ENCODE measurements around the gene SERTAD2. TPM values are rescaled to one million over a fixed set of nuclear protein-coding genes. Genes with fewer than 3 reads are reported as not detected.
A peak's percentile ranks its signal among the peaks of the same experiment; 100 is the strongest.

SERTAD2 gene
- total RNA-seq, result 19.8 TPM

- peak; percentile 89 for DNase-seq (ENCODE audit: low spot score)
Observed at GRCh38 chr2:64653109-64654062, at the start of gene SERTAD2. TSS of gene SERTAD2 (minus strand) at chr2:64653913. CDS start at chr2:64636871, 17,042 bp downstream.

- no peak for DNase-seq (ENCODE audit: low spot score)
Observed at GRCh38 chr2:64700133-64700809, 46.6 kb upstream of the SERTAD2 start.

- DNase-seq (ENCODE audit: low spot score), result no peak
Observed at GRCh38 chr2:64699712-64700111, 46.0 kb upstream of the SERTAD2 start.

- no peak for DNase-seq (ENCODE audit: low spot score)
Observed at GRCh38 chr2:64698668-64699444, 45.1 kb upstream of the SERTAD2 start.

- no peak for DNase-seq (ENCODE audit: low spot score)
Observed at GRCh38 chr2:64698177-64698643, 44.5 kb upstream of the SERTAD2 start.

- DNase-seq (ENCODE audit: low spot score), result no peak
Observed at GRCh38 chr2:64697297-64698176, 43.8 kb upstream of the SERTAD2 start.

GRCh38 chr2:64696636-64697035 lies 42.9 kb upstream of the SERTAD2 start:
- no peak for DNase-seq (ENCODE audit: low spot score)

GRCh38 chr2:64695721-64696261 lies 42.1 kb upstream of the SERTAD2 start:
- DNase-seq (ENCODE audit: low spot score), result no peak

- no peak for DNase-seq (ENCODE audit: low spot score)
Observed at GRCh38 chr2:64692401-64692800, 38.7 kb upstream of the SERTAD2 start.

- no peak for DNase-seq (ENCODE audit: low spot score)
Observed at GRCh38 chr2:64688909-64689308, 35.2 kb upstream of the SERTAD2 start.

- no peak for DNase-seq (ENCODE audit: low spot score)
Observed at GRCh38 chr2:64686283-64686956, 32.7 kb upstream of the SERTAD2 start.

GRCh38 chr2:64685430-64685829 lies 31.7 kb upstream of the SERTAD2 start:
- DNase-seq (ENCODE audit: low spot score), result no peak

- no peak for DNase-seq (ENCODE audit: low spot score)
Observed at GRCh38 chr2:64683771-64684510, 30.2 kb upstream of the SERTAD2 start.

GRCh38 chr2:64681479-64681967 lies 27.8 kb upstream of the SERTAD2 start:
- DNase-seq (ENCODE audit: low spot score), result no peak

GRCh38 chr2:64679673-64680425 lies 26.1 kb upstream of the SERTAD2 start:
- no peak for DNase-seq (ENCODE audit: low spot score)

GRCh38 chr2:64678771-64679590 lies 25.3 kb upstream of the SERTAD2 start:
- DNase-seq (ENCODE audit: low spot score), result no peak

GRCh38 chr2:64677530-64677929 lies 23.8 kb upstream of the SERTAD2 start:
- no peak for DNase-seq (ENCODE audit: low spot score)

- DNase-seq (ENCODE audit: low spot score), result no peak
Observed at GRCh38 chr2:64675860-64676259, 22.1 kb upstream of the SERTAD2 start.

Data from mucosa of gallbladder (tissue), 1 donor.